B cell (primary cell): ENCODE data around the gene NAV2.

Source experiments
- CTCF ChIP-seq: fragments of 200-600 bp; IDR thresholded peaks from one replicate; pipeline ENCODE4 v1.8.0; 2022; ENCODE audit warnings: antibody characterized with exemption, mild to moderate bottlenecking
- EZH2 ChIP-seq: IDR thresholded peaks from 2 replicates; pipeline ENCODE4 v1.6.1; 2012; ENCODE audit warnings: borderline replicate concordance, low read depth, mild to moderate bottlenecking, moderate library complexity, low read length; ENCODE audit not compliant: insufficient read depth, poor library complexity, severe bottlenecking

GRCh38 chr11:20126724-20127123 lies 414.1 kb downstream of the NAV2 start:
- TF ChIP-seq EZH2: no peak
- no peak for TF ChIP-seq CTCF
